ENCODE measurements around the gene SETD2.

SETD2 gene

GRCh38 chr3:46986782-46987310 is 177.1 kb downstream of the SETD2 start:
- Histone ChIP-seq H3K27ac (no peak overlapping the region), H3K4me3 (ENCODE audit: low read depth, low read length) (no peak overlapping the region), H3K36me3 (replicated peaks) (no peaks in the 10 kb centered on the region), H3K27me3 (replicated peaks) (no peaks in the 10 kb centered on the region)
- no peak for TF ChIP-seq CTCF (IDR thresholded peaks at IDR 0.05; ENCODE audit: low read depth, low read length, missing control alignments)
- DNase-seq = no peak
- in situ Hi-C loops (cut with HindIII; ENCODE audit: low pct_ligation_motif_present, low sequenced_read_pairs) = no loop called here

- no peaks in the 10 kb centered on the region for H3K27me3 ChIP-seq (replicated peaks)
- no peaks in the 10 kb centered on the region for H3K36me3 ChIP-seq (replicated peaks)
- TF ChIP-seq CTCF (IDR thresholded peaks at IDR 0.05; ENCODE audit: low read depth, low read length, missing control alignments) = no peak
- no peak overlapping the region for H3K4me3 ChIP-seq (ENCODE audit: low read depth, low read length)
- no peak for DNase-seq
- no peak overlapping the region for H3K27ac ChIP-seq
- in situ Hi-C loops (cut with HindIII; ENCODE audit: low pct_ligation_motif_present, low sequenced_read_pairs) = no loop called here
These were observed 177.7 kb downstream of the SETD2 start for GRCh38 chr3:46986055-46986730.

- TF ChIP-seq CTCF (IDR thresholded peaks at IDR 0.05; ENCODE audit: low read depth, low read length, missing control alignments) = no peak
- no peaks in the 10 kb centered on the region for H3K36me3 ChIP-seq (replicated peaks)
- in situ Hi-C loops (cut with HindIII; ENCODE audit: low pct_ligation_motif_present, low sequenced_read_pairs) = no loop called here
- H3K27ac ChIP-seq = no peak overlapping the region
- no peaks in the 10 kb centered on the region for H3K27me3 ChIP-seq (replicated peaks)
- no peak for DNase-seq
- H3K4me3 ChIP-seq (ENCODE audit: low read depth, low read length) = no peak overlapping the region
These were observed 178.3 kb downstream of the SETD2 start for GRCh38 chr3:46985588-46985987.

- no peaks in the 10 kb centered on the region for H3K27me3 ChIP-seq (replicated peaks)
- H3K27ac ChIP-seq = no peak overlapping the region
- no peak overlapping the region for H3K4me3 ChIP-seq (ENCODE audit: low read depth, low read length)
- no peak for DNase-seq
- in situ Hi-C loops (cut with HindIII; ENCODE audit: low pct_ligation_motif_present, low sequenced_read_pairs) = no loop called here
- no peak for TF ChIP-seq CTCF (IDR thresholded peaks at IDR 0.05; ENCODE audit: low read depth, low read length, missing control alignments)
- no peaks in the 10 kb centered on the region for H3K36me3 ChIP-seq (replicated peaks)
These were observed 179.1 kb downstream of the SETD2 start for GRCh38 chr3:46984591-46985459.

GRCh38 chr3:46982546-46982945 is 181.4 kb downstream of the SETD2 start:
- in situ Hi-C loops (cut with HindIII; ENCODE audit: low pct_ligation_motif_present, low sequenced_read_pairs) = no loop called here
- H3K4me3 ChIP-seq (ENCODE audit: low read depth, low read length) = no peak overlapping the region
- no peaks in the 10 kb centered on the region for H3K36me3 ChIP-seq (replicated peaks)
- DNase-seq = no peak
- no peak overlapping the region for H3K27ac ChIP-seq
- no peak for TF ChIP-seq CTCF (IDR thresholded peaks at IDR 0.05; ENCODE audit: low read depth, low read length, missing control alignments)
- H3K27me3 ChIP-seq (replicated peaks) = no peaks in the 10 kb centered on the region
